Left cardiac atrium (tissue), 4 donors: ENCODE measurements around the gene BPI. TPM values are rescaled to one million over a fixed set of nuclear protein-coding genes. Genes with fewer than 3 reads are reported as not detected.
"Not testable (repeated sequence)": the region's sequence is repeated elsewhere in the genome, so short reads cannot be mapped to it uniquely, and the experiment has no call there.

Experiments
- ATAC-seq, 2 donors: fragments of 200-7000 bp; cut with Tn5 transposase; one replicate each; pipeline ENCODE4 v1.9.1; 2020; ENCODE audit warnings: mild to moderate bottlenecking in 2 of 2, moderate library complexity in 2 of 2
- DNase-seq: peaks from one replicate; pipeline ENCODE4 v3.0.0-alpha.2; 2020
- intact Hi-C, 2 donors: fragments of 100-400 bp; cut with DNase I; formaldehyde crosslinking; loops; one replicate each; pipeline versions ENCODE4 v1.14.1 to v1.15.1; 2022 to 2023
- long read RNA-seq: library from polyadenylated mRNA; unstranded; transcript quantifications from one replicate; pipeline ENCODE4 v2.0.0, GENCODE V29; 2021
- total RNA-seq, 2 donors: library from RNA; stranded (reverse); fragmentation: NEBNext Ultra II Directional; extraction: Animal tissue kit (Norgen Biotek cat#: 25700); gene quantifications; one replicate each; pipeline ENCODE4 v1.2.1, GENCODE V29; 2021
- donor health status: DM: no; HTN: yes; CAD: no.
- donor health status: DM: no; HTN: yes; CAD: no; lungs with severe emphysema.
- donor health status: DM: yes; HTN: yes; CAD: no.
- donor health status: Dilated cardiomyopathy.

BPI gene
- not detected for total RNA-seq
- long read RNA-seq, result 0 reads

DNA sequence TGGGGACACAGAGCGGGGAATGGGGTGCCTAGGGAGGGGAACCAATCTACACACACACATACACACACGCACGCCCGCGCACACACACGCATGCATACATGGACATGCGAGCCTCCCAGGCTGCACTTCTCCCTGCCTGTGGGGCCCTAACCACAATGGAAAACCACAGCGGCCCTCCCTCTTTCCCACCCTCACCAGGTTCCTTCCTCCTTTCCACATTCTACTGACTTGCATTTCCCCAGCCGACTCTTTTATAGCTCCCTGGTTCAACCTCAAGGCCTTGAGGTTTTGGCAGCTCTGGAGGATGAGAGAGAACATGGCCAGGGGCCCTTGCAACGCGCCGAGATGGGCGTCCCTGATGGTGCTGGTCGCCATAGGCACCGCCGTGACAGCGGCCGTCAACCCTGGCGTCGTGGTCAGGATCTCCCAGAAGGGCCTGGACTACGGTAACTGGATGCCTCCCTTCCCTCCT, at the start of gene BPI:
TSS of gene BPI (plus strand) at position 249 of the 472 bp plus-strand sequence. CDS start at position 317, 68 bp downstream.
- ATAC-seq (peak in 1 of 2 donors; percentile 28), DNase-seq (no peak)
- intact Hi-C loops, result no loop called here

DNA sequence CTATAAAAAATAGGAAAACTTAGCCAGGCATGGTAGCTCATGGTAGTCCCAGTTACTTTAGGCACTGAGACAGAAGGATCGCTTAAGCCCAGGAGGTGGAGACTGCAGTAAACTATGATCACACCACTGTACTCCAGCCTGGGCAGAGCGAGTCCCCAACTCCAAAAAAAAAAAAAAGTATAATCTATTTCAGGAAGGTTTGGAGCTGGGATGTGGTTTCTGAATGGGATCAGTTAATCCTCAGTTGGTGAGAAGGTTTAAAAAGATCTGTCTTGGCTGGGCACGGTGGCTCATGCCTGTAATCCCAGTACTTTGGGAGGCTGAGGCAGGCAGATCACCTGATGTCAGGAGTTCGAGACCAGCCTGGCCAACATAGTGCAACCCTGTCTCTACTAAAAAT, 49.3 kb upstream of the BPI start:
- intact Hi-C loops, ATAC-seq, DNase-seq: not testable (repeated sequence)

DNA sequence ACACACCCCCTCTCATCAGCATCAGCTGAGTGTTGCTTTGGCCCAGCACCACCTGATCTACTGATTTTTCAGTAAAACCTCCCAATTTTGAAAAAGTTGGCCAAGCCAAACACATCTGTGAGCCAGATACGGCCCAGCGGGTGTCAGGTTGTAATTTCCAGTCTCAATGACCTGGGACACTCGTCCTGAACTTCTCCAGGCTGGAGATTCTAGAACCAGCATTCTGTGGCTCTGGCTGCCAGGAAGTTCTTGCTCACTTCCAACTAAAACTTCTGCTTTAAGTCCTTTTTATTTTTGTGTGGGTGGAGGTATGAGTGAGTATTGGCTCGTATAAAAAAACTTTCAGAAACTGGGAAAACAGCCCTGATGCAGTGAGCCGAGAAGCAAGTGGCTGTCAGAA, 48.6 kb upstream of the BPI start:
- peak; percentile 20 to 43 for ATAC-seq
- intact Hi-C loops, result no loop called here
- DNase-seq, result peak; percentile 49

DNA sequence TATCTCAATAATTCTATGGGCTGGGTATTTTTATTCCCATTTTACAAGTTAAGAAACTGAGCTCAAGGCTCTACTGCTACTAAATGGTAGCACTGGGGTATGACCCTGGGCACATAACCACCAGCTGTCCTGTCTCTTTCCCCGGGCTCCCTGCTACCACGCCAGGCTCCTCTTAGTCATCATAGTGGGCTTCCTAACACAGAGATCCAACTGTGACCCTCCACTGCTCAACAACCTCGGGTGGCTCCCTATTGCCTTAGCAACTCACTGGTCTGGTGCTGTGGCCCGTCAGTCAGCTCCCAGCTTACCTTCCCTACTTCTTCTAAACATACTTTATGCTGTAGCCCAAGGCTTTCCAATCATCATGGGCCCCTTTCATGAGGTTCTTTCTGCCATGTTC, 47.9 kb upstream of the BPI start:
- DNase-seq, result no peak
- intact Hi-C loops, result no loop called here
- no peak for ATAC-seq

DNA sequence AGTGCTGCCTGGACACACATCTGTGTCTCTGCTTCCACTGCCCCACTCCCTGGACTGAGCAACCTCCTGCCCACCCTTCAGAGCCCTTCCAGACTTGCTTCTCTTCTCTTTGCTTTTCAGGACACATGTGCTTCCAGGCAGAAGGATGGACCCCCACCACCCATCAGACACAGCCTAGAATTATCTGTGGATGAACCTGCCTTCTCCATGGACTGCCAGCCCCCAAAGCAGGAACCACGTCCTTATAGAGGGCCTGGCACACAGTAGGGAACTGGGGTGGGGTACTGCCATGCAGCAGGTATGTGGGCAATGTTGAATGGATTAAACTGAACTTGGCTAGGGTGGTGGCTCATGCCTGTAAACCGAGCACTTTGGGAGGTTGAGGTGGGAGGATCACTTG, 47.0 kb upstream of the BPI start:
- intact Hi-C loops, result no loop called here
- ATAC-seq (no peak), DNase-seq (no peak)

DNA sequence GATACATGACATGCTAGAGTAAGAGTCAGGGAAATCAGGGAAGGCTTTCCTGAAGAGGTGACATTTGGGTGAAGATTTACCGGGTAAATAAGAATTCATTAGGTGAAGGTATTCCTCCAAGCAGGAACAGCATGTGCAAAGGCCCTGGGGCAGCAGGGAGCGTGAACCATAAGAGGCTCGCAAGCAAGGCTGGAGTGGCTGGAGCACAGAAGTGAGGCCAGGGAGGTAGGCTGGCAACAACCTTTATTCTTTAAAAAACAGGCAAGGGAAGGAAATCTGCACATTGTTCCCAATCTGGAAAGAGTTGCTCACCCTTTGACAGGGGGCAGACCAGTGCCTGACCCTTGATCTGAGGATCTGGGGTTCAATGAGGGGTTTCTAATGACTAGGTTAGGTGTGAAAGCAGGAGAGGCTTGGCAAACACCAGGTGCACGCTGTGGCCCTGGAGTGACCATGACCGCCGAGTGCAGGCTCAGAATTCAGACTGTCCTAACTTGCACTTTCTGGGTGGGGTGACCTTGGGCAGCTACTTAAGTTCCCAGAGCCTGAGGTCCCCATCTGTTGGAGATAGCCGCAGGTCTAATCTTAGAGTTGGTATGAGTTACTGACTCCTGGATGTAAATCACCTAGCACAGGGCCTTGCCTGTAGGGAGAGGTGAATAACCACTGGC, 45.3 kb upstream of the BPI start:
- intact Hi-C loops, result no loop called here
- DNase-seq (no peak), ATAC-seq (no peak)

DNA sequence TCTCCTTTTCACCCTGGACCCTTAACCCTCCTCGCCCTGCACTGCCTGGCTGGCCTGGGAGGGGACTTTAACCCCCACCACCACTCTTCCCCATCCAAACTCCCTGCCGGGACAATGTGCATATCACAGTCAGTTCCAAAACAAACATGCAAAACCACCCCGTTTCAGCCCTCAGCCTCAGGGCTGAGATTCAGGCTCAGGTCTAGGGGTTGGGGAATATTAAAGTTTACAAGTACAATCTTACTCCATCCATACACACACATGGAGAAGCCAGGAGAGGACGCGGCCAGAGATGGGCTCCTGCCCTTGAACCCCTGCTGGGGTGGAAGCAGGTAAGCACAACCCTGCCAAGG, 44.0 kb upstream of the BPI start:
- DNase-seq (no peak), ATAC-seq (peak; percentile 25 to 29)
- intact Hi-C loops, result no loop called here

DNA sequence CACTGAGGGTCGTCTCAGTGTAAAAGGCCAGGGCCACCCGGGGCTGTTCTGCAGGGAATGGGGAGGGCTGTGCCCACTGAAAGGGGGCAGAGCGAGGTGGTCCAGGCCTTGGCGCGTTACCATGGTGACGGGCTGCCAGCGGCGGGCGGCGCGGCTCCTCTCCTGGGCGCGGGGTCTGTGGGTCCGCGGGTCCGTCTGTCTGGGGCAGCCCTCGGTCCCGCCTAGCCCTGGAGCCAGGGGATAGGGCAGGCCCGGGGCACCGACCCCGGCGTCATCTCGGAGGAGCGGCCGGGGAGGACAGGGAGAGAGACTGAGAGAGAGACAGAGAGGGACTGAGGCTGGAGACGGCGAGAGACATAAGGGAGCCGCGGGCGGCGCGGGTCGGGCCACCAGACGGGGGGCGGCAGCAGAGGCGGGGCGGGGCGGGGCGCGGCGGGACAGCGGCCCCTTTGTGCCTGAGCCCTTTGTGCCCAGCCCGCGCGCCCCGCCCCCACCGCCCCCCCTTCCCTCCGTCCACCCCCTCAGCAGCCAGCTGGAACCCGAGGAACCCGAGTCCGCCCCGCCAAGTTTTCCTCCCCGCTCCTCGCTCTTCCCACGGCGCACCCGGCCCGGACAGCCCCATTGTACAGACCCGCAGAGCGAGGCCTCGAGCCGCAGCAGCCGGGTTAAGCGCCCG, 43.4 kb upstream of the BPI start, which contains the start of gene KIAA1755:
TSS of gene KIAA1755 (minus strand) at position 358 of the 676 bp plus-strand sequence. CDS start at position 123, 235 bp downstream.
- ATAC-seq, result peak; percentile 82 to 85
- intact Hi-C loops, result no loop called here
- peak; percentile 63 for DNase-seq

DNA sequence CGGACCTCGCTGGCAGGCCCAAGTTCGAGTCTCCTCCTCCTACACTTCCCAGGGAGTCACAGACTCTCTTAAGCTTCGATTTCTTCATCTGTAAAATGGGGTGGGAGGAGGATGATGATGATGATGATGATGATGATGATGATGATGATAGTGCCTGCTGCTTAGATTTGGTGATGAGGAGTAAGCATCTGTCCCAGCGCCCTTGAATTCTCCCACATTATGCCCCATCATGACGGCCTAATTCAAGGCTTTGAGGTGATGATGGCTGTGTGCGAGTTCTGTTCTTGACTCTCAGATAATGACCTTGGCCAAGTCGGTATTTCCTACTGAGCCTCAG, 42.9 kb upstream of the BPI start:
- ATAC-seq (no peak), DNase-seq (no peak)
- intact Hi-C loops, result no loop called here

DNA sequence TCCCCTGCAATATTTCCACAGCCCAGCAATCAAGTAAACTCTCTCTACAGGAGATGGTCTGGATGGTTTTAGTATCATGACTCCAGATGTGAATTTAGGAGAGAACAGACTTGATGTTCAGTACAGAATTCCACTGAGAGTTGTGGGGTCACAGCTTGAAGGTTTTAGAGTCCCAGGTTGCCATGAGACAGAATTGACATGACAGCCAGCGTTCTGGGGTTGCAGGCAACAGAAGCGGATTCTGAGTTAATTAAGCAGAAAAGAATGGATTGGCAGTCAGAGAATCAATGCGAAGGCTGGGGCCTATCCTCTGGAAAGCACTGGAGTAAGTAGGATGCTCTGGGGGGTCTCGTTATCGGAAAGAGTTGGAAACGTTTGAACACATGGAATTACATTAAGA, 41.0 kb upstream of the BPI start:
- ATAC-seq, result no peak
- no peak for DNase-seq
- intact Hi-C loops, result no loop called here

DNA sequence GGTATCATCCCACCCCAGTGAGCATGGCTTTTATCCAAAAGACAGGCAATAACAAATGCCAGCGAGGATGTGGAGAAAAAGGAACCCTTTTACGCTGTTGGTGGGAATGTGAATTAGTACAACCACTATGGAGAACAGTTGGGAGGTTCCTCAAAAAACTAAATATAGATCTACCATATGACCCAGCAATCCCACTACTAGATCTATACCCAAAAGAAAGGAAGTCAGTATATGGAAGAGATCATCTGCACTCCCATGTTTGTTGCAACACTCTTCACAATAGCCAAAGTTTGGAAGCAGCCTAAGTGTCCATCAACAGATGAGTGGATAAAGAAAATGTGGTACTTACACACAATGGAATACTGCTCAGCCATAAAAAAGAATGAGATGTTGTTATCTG, 37.5 kb upstream of the BPI start:
- DNase-seq, result no peak
- no peak for ATAC-seq
- intact Hi-C loops, result no loop called here

DNA sequence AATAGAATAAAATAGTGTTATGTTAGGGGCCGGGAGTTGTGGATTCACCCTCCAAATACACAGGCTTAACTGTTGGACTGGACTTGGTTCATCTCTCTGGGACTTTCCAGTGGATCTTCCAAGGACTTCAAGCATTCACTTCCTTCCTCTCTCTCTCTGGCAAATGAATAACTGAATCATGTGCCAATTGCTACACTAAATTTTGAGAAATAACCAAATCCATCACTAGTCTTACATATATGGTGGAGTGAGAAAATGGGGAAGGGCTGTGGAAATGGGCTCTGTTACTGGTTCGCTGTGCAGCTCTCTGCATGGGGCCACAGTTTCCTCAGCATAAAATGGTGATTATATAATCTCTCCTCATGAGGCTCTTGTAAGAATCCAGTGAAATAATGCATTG, 36.7 kb upstream of the BPI start:
- ATAC-seq, result no peak
- no peak for DNase-seq
- intact Hi-C loops, result no loop called here

DNA sequence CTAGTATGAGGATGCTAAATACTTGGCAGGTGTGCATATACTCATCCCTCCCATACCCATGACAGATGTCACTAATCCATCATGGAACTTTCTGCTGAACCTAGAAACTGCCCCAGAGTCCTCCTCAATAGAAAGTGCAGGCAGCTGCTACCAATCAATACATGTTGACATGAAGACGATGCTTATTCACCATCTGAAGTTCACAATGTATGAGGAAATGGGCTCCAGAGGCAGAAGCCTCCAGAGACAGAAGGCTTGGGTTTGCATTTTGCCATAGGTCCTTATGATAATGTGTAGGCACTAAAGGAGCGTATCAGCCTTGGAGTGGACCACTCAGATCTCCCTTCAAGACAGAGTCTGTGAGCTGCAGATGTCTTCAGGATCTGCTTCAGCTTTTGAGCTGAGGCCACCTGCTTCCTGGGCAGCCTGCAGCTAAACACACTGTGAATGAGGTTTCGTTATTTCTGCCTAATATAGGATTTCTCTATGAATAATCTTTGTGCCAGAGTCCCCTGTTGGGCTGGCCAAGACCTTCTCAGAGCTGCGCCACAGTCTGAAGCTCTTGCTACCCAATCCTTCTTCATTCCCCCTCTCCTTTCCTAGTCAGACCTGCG, 35.9 kb upstream of the BPI start:
- intact Hi-C loops, result no loop called here
- DNase-seq, result no peak
- no peak for ATAC-seq

DNA sequence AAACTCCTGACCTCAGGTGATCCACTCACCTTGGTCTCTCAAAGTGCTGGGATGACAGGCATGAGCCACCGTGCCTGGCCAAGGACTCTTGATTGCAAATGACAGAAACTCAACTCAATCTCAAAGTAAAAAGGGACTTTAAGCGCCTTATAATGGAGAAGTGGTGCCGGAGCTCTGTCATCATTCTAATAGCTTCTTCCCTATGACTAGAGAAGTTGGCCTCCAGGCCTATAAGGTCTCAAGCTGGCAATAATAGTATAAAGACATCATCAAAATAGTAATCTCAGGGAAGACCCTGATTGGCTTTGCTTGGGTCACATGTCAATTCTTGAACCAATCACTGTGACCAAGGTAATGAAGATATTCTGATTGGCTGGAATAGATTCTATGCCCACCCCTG, 34.9 kb upstream of the BPI start:
- intact Hi-C loops, result no loop called here
- ATAC-seq (no peak), DNase-seq (no peak)

DNA sequence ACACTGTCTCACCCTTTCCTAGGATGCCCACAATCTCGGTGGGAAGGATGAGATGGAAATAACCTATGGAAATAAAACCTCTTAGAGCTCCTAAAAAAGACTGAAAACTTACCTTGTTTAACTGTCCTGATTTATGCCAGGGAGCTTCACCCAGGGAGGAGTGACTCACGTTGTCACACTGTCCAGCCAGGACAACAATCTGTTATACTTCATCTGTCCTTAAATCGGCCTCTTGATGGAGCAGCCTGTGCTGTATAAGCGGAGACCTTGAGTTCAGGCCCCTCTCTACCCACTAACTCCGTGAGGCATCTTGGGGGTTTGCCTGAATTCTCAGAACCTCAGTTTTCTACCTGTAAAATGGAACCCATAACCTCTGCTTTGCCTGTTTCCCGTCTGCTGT, 34.2 kb upstream of the BPI start:
- intact Hi-C loops, result no loop called here
- DNase-seq (no peak), ATAC-seq (no peak)

DNA sequence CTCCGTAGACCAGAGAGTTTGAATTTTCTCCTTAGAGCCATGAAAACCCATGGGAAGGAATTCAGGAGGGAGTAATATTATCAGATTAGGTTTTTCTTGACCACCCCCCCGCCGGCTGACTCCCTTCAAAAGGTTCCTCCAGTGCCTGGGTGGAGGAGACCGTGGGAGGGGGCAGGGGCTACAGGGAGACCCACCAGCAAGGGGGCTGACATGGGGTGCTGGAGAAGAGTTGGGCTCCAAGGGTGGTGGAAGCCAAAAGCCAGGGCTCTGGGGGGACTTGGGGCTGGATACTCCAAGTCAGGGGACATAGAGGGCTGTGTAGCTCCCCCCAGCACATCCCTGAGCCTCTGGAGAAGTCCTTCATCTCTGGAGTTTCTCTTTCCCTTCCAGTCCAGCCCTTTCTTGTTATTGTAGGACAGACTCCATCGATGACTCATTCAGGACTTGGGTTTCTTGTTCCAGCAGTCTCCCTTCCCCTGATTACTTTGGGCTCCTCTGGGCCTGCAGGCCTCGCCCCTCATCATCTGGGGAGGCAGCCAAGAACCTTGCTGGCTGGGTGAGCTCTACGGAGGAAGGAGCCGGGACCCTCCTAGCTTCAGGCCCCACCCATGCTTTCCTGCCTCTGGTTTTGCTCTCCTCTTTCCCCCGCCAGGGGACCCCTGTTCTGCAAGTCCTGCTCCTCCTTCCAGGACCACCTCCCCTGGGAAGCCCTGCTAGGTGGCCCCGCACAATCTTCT, 32.9 kb upstream of the BPI start:
- ATAC-seq, result peak; percentile 93 to 94
- intact Hi-C loops, result no loop called here
- peak; percentile 89 for DNase-seq

DNA sequence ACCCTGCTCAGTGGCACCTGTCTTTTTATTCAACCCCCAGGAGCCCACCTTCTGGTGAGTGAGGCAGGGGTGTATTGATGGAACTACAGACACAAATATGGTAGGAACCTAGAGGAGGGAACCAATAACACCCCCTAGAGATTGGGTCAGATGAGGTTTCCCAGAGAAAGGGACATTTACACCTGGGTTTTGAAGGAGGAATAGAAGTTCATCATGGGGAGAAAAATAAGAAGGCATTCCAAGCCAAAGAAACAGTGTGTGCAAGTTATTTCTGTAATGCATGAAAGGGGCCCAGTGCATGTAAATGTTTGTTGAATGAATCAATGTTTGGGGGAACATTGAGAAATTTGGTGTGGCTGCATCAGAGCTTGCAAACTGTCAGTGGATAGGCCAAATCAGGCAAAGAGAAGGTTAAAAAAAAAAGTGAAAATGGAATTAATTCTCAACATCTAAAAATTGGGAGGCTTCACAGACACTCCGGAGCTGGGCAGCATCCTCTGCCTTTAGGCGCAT, 32.3 kb upstream of the BPI start:
- DNase-seq, result no peak
- intact Hi-C loops, result no loop called here
- no peak for ATAC-seq

DNA sequence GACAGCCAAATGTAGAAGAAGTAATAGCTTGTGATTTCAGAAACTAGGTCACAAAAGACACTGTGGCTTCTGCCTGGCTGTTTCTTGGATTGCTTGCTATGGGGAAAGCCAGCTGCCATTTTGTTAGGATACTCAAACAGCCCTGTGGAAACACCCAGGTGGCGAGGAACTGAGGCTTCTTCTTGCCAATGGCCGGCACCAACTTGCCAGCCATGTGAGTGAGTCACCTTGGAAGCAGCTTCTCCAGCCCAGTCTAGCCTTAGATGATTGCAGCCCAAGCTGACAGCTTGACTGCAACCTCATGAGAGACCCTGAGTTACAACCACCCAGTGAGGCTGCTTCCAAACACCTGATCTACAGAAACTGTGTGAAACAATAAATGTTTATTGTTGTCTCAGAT, 31.6 kb upstream of the BPI start:
- ATAC-seq, result peak in 1 of 2 donors; percentile 33
- intact Hi-C loops, result no loop called here
- no peak for DNase-seq

DNA sequence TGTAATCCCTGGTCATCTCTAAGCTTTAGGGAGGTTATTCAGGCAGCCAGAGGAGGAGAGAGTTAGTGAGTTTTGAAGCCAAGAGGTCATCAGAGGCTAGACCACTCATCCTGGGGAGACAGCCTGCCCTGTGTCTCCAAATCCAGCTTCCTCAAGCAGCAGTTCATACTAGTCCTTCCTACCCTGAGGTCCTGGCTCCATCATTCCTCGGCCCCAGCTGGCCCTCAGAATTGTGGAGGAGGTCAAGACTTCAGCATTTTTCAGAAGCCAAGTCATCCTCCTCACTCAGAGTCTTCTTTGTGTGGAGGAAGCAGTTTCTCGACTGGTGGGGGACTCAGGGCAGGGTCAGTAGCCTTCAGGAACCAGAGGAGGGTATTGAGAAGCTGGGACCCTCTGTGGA, 31.0 kb upstream of the BPI start:
- intact Hi-C loops, result no loop called here
- ATAC-seq (peak in 1 of 2 donors; percentile 73), DNase-seq (no peak)
